NAMALWA (cell line): ENCODE data around the gene CCDC171.
"Not testable (repeated sequence)": the region's sequence is repeated elsewhere in the genome, so short reads cannot be mapped to it uniquely, and the experiment has no call there.

Experiments
- DNase-seq: peaks from one replicate; pipeline ENCODE4 v3.0.0-alpha.2; 2015; ENCODE audit warnings: low spot score

Gene CCDC171

GRCh38 chr9:15697446-15697851 is 144.6 kb downstream of the CCDC171 start:
- DNase-seq: no peak

- not testable (repeated sequence) for DNase-seq
Measured at GRCh38 chr9:15699876-15700559, 147.2 kb downstream of the CCDC171 start.

GRCh38 chr9:15707000-15707399 is 154.2 kb downstream of the CCDC171 start:
- no peak for DNase-seq

GRCh38 chr9:15711531-15711930 is 158.7 kb downstream of the CCDC171 start:
- DNase-seq: no peak

- no peak for DNase-seq
Measured at GRCh38 chr9:15711931-15712330, 159.1 kb downstream of the CCDC171 start.

- DNase-seq: no peak
Measured at GRCh38 chr9:15714746-15715145, 161.9 kb downstream of the CCDC171 start.

- DNase-seq: no peak
Measured at GRCh38 chr9:15717290-15717967, 164.6 kb downstream of the CCDC171 start.

GRCh38 chr9:15718423-15718822 is 165.6 kb downstream of the CCDC171 start:
- DNase-seq: no peak

- DNase-seq: no peak
Measured at GRCh38 chr9:15720861-15721260, 168.0 kb downstream of the CCDC171 start.

- DNase-seq: no peak
Measured at GRCh38 chr9:15722888-15723287, 170.0 kb downstream of the CCDC171 start.

GRCh38 chr9:15724016-15724415 is 171.2 kb downstream of the CCDC171 start:
- no peak for DNase-seq

GRCh38 chr9:15724612-15725011 is 171.8 kb downstream of the CCDC171 start:
- DNase-seq: no peak

GRCh38 chr9:15725953-15726352 is 173.1 kb downstream of the CCDC171 start:
- no peak for DNase-seq

GRCh38 chr9:15729507-15729906 is 176.7 kb downstream of the CCDC171 start:
- DNase-seq: no peak

- no peak for DNase-seq
Measured at GRCh38 chr9:15735083-15735857, 182.4 kb downstream of the CCDC171 start.

GRCh38 chr9:15736569-15736968 is 183.7 kb downstream of the CCDC171 start:
- DNase-seq: no peak

- DNase-seq: no peak
Measured at GRCh38 chr9:15738011-15738410, 185.2 kb downstream of the CCDC171 start.

GRCh38 chr9:15741015-15741414 is 188.2 kb downstream of the CCDC171 start:
- no peak for DNase-seq

- DNase-seq: no peak
Measured at GRCh38 chr9:15743512-15743911, 190.7 kb downstream of the CCDC171 start.

GRCh38 chr9:15744196-15744595 is 191.4 kb downstream of the CCDC171 start:
- DNase-seq: no peak

GRCh38 chr9:15746905-15747304 is 194.1 kb downstream of the CCDC171 start:
- DNase-seq: no peak

- no peak for DNase-seq
Measured at GRCh38 chr9:15755660-15756059, 202.8 kb downstream of the CCDC171 start.

- DNase-seq: no peak
Measured at GRCh38 chr9:15761551-15761950, 208.7 kb downstream of the CCDC171 start.
